Measurements from ENCODE around the gene HDAC7.

HDAC7 gene

GRCh38 chr12:47793015-47793681 is 26.6 kb downstream of the HDAC7 start:
- no peak for DNase-seq (ENCODE audit: low read depth)

GRCh38 chr12:47791874-47792273 is 27.8 kb downstream of the HDAC7 start:
- no peak for DNase-seq (ENCODE audit: low read depth)

GRCh38 chr12:47791351-47791746 is 28.4 kb downstream of the HDAC7 start:
- DNase-seq (ENCODE audit: low read depth) = no peak

GRCh38 chr12:47790676-47791350 is 28.9 kb downstream of the HDAC7 start:
- no peak for DNase-seq (ENCODE audit: low read depth)

GRCh38 chr12:47789712-47790489 is 29.8 kb downstream of the HDAC7 start:
- DNase-seq (ENCODE audit: low read depth) = no peak

- DNase-seq (ENCODE audit: low read depth) = no peak
These were observed 30.6 kb downstream of the HDAC7 start for GRCh38 chr12:47789141-47789540.

- DNase-seq (ENCODE audit: low read depth) = no peak
These were observed 31.9 kb downstream of the HDAC7 start for GRCh38 chr12:47787596-47788319.

- no peak for DNase-seq (ENCODE audit: low read depth)
These were observed 32.9 kb downstream of the HDAC7 start for GRCh38 chr12:47786662-47787280.

- no peak for DNase-seq (ENCODE audit: low read depth)
These were observed 33.6 kb downstream of the HDAC7 start for GRCh38 chr12:47785887-47786661.

- no peak for DNase-seq (ENCODE audit: low read depth)
These were observed 34.4 kb downstream of the HDAC7 start for GRCh38 chr12:47785036-47785886.

GRCh38 chr12:47783821-47784819 is 35.6 kb downstream of the HDAC7 start:
- DNase-seq (ENCODE audit: low read depth) = no peak

GRCh38 chr12:47783024-47783755 is 36.5 kb downstream of the HDAC7 start:
- no peak for DNase-seq (ENCODE audit: low read depth)

- DNase-seq (ENCODE audit: low read depth) = no peak
These were observed 37.3 kb downstream of the HDAC7 start for GRCh38 chr12:47782372-47782770.

GRCh38 chr12:47781479-47782371 is 38.0 kb downstream of the HDAC7 start:
- DNase-seq (ENCODE audit: low read depth) = no peak

GRCh38 chr12:47779943-47780504 is 39.7 kb downstream of the HDAC7 start:
- no peak for DNase-seq (ENCODE audit: low read depth)

- DNase-seq (ENCODE audit: low read depth) = peak; percentile 87
These were observed 40.3 kb downstream of the HDAC7 start for GRCh38 chr12:47779301-47779942.

Measured in stimulated activated CD8-positive, alpha-beta memory T cell treated with anti-CD3 and anti-CD28 coated beads, Interleukin-4, amount 100 ng/mL, for 24 hours (primary cell).